DMS53 (cell line): ENCODE results near the gene RFXAP.
"Not testable (repeated sequence)": the region's sequence is repeated elsewhere in the genome, so short reads cannot be mapped to it uniquely, and the experiment has no call there.

Experiments
- DNase-seq: peaks from one replicate; lab custom pipeline; 2025; lab: John Stamatoyannopoulos, UW

The RFXAP gene, protein sequence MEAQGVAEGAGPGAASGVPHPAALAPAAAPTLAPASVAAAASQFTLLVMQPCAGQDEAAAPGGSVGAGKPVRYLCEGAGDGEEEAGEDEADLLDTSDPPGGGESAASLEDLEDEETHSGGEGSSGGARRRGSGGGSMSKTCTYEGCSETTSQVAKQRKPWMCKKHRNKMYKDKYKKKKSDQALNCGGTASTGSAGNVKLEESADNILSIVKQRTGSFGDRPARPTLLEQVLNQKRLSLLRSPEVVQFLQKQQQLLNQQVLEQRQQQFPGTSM

DNA sequence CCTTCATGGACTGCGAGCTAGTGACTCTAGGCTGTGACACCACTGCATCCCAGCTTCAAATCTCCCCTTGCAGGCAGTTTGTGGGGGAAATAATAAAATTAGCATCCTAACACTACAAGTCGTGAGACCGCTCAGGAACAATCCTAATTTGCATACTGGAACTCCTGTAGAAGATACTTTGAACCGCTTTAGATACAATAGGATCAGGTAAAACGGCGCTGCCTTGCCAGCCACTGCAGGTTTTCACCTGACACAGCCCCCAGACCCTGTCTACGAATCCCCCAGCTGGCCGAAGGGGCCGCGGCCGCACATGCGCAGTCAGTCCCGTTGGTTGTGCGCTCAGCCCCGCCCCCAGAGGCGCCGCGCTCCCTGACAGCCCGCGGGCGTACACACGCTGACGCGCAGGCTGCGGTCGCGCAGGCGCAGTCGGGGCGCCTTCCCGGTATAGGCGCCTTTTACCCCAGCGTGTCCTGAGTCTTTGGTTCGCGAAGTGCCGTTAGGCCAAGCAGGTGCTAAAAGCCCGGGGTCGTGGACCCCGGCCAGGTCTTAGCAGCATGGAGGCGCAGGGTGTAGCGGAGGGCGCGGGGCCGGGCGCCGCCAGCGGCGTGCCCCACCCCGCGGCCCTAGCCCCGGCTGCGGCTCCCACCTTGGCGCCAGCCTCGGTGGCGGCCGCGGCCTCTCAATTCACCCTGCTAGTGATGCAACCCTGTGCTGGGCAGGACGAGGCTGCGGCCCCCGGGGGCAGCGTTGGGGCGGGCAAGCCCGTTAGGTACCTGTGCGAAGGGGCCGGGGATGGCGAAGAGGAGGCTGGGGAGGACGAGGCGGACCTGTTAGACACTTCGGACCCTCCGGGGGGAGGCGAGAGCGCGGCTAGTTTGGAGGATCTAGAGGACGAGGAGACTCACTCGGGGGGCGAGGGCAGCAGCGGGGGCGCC, at the start of gene RFXAP:
TSS of gene RFXAP (plus strand) at position 419 of the 935 bp plus-strand sequence. CDS start at position 555, 136 bp downstream.
- DNase-seq: peak; percentile 92

DNA sequence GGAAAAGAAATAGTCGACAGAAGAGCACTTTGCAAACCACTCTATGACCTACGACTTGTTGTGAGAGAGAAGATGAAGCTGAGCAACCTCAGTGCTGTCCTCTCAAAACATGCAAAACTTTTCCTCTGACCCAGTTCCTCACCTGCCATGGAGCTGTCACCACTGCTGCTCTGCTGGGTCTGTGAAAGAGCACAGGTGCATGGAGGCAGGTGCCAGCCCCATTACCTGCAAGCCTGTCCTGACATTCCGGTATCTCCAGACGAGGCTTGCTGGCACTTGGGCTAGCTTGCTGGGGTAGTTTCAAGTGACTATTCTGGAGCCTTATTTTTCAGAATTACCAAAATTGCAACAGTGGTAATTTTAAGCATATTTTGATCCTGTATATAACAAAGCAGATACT, 49.5 kb upstream of the RFXAP start:
- DNase-seq: no peak

DNA sequence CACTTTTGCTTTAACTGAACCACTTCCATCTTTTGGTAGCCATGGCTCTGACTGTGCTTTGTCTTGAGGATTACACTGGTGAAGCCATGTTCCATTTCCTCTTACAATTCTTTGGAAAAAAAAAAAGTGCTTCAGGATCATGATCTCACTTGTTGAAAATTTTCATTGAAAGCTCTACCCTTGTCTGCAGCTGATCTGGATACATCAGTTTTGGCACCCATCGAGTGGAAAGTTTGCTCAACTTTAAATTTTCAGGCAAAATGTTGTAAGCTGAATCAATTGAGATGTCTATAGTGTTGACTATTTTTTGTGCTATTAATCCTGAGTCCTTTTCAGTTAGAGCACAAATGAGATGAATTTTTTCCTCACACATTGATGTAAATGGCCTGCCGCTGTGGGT, 48.3 kb upstream of the RFXAP start:
- no peak for DNase-seq

DNA sequence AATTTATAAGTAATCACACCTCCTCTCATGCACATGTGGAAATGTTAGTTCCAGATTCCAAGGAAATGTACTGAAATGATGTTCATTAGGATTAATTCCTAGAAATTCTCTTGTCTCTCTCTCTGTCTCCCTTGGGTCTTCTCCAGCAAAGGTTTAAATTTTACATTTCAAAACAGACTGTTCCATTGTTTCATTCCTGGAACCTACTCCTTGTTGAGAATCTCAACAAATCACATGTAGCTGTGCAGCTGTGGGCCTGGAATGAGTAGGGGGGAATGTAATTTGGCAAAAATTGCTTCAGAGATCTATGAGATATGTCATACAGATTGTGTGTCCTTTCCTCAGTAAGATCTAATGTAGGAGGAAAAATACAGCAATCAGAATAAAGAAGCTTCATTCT, 46.2 kb upstream of the RFXAP start:
- no peak for DNase-seq

DNA sequence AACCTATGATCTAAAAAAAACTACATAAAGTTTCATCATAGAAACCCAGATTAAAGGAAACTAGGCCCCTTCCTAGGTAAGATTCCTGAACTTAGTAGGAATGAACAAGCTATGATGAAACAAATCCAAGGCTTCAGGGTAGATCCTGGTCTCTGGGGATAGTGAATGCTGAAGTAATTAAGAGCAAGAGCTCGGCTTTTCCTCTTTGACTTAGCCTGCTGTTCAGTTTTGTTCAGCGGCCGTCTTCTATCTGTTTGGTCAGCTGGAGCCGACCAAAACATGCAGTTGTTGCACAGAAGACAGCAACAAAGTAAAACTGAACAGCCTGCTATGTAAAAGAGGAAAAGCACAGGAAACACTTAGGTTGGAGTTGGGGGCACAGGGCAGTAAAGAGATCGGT, 44.1 kb upstream of the RFXAP start:
- DNase-seq: no peak

DNA sequence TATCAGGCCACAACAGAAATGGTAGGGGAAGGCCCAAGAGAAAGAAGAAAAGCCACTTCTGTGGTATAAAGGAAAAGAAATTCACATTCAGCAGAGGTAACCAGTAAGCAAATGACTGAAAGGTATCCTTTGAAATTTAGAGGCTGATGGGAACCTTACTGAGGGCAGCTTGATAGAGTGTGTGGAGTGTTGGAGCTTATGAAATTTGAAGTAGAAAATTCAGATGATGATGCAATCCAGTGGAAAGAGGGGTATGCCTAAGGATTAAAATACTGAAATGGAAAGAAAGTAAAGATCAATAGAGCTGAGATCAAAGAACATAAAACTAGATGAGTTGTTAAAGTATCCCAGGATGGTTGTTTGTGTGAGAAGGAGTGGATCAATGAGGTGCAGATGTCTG, 42.8 kb upstream of the RFXAP start:
- no peak for DNase-seq

DNA sequence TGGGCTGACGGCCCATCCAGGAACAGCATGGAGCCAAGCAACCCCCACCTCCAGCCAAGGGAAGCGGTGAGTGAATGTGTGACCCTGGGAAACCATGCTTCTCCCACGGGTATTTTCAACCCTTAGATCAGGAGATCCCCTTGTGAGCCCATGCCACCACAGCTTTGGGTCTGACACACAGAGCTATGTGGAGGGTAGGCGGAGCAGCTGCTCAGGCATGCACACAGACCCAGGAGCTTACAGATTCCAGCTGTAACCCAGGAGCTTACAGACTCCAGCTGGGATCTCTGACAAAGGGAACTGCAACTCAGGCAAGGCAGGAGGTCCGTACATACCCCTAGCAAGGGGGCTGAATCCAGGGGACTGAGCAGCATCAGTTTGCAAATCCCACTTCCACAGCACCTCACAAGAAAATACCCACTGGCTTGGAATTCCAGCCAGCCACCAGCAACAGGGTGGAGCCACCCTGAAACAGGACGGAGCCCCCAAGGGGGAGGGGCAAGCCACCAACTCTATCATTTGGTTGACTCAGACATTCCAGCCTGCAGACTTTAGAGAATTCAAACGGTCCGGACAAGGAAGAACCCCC, 40.8 kb upstream of the RFXAP start:
- no peak for DNase-seq

DNA sequence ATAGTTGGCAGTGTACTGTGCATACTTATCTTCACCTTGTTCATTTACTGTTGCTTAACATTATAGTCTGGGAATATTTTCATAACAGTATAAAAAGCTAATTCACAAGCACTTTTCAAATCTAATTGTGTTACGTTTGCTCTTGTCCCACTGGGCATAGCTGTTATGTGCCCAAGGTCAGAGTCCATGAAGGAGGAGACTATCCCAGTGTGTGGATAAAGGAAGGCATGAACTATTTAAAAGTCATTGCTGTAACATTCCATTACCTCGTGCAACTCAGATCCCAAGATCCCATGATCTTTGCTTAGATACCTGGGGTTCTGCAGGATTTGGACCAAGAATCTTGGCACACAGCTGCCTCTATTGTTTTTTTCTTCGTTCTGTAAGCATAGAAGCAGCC, 35.1 kb upstream of the RFXAP start:
- no peak for DNase-seq

DNA sequence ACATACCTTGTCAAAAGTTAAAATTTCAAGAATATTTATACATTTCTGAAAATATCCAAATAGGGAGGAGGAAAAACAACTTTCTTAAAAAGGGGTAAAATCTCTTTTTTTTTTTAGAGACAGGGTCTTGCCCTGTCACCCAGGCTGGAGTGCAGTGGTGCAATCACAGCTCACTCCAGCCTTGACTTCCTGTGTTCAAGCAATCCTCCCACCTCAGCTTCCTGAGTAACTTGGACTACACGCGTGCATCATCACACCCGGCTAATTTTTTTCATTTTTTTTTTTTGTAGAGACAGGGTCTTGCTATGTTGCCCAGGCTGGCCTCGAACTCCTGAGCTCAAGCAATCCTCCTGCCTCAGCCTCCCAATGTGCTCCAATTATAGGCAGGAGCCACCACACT, 32.8 kb upstream of the RFXAP start:
- DNase-seq: not testable (repeated sequence)

DNA sequence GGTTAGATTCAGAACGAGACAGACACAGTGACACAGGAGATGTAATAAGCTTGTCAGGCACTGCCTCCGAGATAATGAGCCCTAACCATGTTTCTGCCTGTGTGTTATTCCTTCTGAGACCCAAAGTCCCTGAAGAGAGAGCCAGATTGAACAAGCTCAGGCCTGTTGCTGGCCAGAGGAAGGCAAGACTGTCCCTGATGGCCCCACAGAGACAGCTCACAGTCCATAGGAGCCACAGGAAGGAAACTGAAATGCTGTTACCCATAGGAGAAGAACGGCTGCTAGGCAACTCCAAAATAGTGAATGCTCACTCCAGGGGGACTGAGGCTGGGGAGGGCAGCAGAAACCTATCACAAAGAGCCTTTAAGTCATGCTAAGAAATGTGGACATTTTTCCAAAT, 31.8 kb upstream of the RFXAP start:
- DNase-seq: no peak

DNA sequence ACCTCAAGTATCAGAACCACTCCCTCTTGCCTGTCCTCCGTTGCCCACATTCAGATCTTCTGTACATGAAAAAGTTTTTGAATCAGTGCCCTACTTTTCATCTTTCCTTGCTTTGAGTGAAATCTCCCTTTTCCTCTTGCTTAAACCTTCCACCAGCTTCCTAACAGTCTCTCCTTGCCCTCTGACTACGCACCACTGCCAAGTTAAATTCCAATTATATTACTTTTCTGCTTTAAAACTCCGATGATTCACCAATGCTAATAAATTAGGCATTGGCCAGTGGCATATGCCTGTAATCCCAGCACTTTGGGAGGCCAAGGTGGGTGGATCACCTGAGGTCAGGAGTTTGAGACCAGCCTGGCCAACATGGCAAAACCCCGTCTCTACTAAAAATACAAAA, 30.7 kb upstream of the RFXAP start:
- no peak for DNase-seq

DNA sequence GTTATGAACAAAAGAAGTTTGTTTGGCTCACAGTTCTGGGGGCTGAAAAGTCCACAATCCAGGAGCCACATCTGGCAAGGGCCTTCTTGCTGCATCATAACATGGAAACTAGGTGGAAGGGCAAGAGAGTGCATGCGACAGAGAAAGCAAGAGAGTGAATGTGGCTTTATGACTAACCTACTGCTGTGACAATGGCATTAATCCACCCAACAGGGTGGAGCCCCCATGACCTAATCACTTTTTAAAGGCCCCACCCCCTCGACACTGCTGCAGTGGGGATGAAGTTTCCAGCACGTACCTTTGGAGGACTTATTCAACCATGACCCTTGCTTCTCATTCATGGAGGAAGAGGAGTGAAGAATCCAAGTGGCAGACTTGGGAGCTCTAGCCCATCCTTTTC, 30.0 kb upstream of the RFXAP start:
- no peak for DNase-seq

DNA sequence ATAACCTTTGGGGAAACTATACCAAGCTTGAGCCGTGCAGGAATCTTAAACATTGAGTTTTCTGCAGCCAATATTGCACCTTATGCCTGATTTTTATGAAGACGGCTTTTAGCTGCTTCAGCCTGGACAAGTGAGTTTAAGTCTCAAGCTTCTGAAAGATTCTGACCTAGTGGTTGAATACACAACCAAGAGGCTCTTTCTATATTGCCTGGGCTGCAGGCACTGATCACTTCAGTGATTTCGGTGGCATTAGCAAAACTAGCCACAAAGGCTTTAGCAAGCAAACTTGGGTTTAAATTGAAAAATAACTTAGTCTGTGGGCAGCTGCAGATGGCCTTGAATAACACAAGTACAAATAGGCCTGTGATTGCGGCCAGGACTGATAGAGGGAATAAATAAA, 29.3 kb upstream of the RFXAP start:
- no peak for DNase-seq

DNA sequence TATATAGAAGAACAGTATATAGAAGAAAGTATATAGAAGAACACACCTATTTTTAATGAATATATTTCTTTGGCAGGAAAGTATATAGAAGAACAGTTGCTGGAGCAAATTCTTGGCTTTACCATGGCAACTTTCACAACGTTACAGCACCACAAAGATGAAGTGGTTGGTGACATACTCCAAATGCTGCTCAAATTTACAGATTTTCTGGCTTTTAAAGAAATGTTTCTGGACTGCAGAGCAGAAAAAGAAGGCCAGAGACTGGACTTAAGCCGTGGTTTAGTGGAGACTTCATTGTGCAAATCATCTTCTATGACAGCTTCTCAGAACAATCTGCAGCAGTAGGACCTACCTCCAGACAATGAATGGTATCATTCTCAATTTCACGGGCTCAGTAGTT, 24.3 kb upstream of the RFXAP start:
- no peak for DNase-seq

DNA sequence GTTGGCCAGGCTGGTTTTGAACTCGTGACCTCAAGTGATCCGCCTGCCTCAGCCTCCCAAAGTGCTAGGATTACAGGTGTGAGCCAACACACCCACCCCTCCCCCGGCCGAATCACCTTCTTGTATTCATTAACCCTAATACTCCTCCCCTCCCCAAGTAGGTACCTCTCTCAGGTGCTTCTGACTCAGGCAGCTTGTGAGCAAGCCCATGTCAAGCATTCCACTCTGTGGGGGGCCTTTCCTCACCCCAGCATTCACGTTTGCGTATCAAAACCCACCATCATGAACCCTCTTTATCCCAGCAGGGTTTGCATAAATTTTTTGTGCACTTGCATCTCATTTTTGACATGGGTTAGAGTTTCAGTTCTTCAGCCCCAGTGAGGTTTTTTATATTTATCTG, 23.6 kb upstream of the RFXAP start:
- DNase-seq: no peak

DNA sequence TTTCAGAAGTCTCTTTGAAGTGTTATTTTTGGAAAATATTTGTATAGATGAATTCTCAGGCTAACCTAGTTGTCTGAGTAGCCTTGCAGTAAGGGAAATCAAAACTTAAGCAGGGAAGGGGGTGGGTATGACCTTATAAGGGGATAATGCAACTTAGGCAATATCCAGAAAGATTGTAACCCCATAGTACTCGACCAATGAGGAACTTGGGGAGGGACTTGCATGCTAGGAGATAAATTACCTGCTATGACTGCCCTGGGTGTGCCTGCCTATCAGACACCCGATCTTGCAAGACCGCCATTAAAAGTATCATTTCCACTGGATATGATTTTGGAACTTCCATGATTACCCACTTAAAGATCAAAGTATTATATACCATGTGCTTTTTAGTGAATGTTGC, 23.0 kb upstream of the RFXAP start:
- DNase-seq: no peak

DNA sequence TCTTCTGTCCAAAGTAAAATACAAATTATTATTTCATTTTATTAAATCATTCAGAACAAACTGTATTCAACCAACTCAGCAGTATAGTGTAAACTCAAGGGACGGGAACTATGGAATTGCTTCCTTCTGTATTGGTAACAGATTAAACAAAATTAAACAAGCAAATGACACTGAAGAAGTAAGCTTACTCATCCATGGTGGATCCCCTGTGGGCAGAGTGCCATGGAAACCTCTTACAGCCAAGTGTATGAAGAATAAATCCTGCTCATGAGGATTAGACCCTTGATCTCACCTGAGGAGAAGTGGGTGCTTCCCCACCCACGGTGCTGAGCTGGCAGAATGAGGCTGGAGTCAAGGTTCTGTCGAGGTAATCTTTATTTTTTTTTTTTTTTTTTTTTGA, 18.0 kb upstream of the RFXAP start:
- peak; percentile 60 for DNase-seq

DNA sequence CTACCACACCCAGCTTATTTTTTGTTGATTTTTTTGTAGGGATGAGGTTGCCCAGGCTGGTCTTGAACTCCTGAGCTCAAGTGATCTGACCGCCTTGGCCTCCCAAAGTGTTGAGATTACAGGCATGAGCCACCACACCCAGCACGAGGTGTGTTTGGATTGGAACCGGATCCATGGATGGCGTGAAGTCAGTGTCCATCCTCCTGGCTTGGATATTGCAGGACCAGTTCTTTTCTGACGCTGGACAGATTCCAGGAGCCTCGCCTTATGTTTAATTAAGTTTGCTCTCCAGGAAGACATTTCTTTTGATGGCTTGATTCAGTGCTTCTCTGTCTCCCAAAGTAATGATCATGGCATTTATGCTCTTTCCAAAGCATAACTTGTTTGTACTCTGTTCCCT, 14.4 kb upstream of the RFXAP start:
- DNase-seq: peak; percentile 5

DNA sequence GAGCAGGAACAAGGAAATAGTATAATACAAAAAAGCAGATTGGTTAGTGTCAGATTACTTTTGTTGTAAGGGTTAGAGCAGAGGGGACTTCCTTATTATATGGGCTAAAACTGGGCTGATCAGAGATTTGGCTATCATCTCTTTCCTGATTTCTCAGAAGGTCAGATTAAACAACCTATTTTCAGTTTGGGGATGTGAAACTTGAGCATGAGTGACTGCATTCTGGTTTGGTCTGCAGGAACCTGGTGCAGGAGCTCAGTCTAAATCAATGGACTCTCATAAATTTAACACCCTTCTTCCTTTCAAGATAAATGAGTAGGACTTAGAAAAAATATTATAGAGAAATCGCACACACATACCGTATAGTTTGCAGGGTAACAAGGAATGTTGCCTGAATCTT, 12.9 kb upstream of the RFXAP start:
- peak; percentile 32 for DNase-seq

DNA sequence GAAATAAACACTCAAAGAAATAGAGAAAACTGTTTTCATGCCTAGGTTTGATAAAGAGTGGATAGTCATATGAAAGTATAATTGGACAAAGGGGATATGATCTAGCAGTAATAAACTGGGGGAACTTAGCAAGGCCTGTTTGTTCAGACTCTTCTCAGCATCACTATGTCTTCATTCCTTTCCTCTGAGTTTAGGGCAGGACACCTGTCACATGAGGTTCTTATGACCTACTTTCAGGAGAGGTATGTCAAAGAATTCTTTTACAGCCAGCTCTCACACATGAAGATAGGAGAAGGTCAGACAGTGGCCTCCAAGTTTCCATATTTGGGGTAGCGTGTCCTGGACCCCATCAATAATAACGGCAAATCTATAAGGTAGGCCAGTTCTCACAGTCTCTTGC, 11.4 kb upstream of the RFXAP start:
- no peak for DNase-seq

DNA sequence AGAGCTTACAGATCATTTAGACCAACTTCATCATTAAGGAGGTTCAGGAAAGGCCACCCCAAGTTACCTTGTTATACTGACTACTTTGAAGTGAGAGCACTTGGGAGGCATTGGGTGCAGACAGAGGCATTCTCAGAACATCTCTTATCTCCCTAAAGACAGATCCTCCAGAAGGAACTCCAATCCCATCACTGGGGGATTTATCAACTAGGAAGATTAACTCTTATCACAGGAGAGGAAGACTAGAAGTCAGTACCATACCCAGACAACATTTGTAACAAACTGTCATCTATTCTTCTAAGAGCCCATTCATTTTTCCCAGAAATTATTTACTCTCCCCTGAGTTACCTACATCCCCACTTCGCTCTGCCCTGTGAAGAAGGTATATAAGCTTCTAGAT, 5.8 kb upstream of the RFXAP start:
- DNase-seq: no peak

DNA sequence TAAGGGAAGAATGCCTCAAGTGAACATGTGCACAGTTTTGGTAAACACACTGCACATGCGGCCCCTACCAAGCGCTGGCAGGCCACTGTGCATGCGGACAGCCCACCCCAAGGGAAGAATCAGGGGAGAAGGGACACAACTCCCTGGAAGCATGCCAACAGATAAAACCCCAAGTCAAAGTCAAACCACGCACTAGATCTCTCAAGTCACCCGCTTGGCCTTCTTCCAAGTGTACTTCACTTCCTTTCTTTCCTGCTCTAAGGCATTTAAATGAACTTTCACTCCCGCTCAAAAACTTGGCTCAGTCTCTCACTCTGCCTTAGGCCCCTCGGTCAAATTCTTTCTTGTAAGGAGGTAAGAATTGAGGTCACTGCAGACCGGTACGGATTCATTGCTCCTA, 4.6 kb upstream of the RFXAP start:
- peak; percentile 22 for DNase-seq

DNA sequence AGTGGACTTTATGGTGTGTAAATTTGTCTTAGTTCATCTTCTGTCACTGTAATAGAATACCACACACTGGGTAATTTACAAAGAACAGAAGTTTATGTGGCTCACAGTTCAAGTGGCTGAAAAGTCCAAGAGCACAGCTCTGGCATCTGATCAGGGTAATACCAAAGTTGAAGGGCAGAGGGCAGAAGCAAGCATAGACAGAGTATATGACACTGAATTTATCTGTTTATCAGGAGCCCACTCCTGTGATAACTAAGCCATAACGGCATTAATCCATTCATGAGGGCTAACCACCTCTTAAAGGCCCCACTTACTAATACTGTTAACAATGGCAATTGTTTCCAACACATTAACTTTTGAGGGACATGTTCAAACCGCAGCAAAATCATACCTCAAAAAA, 4.0 kb upstream of the RFXAP start:
- peak; percentile 59 for DNase-seq
